M059J (cell line): ENCODE data around the gene CUX1. TPM values are rescaled to one million over a fixed set of nuclear protein-coding genes. Genes with fewer than 3 reads are reported as not detected.

ENCODE experiments used
- DNase-seq: peaks from one replicate; pipeline ENCODE4 v3.0.0-alpha.2; 2012; ENCODE audit warnings: low read depth
- total RNA-seq: library from RNA; depleted of rRNA; stranded (reverse); fragments of >200 nt; shearing (Covaris generic); gene quantifications from 2 replicates; pipeline ENCODE4 v1.2.3, GENCODE V29; 2014

Gene CUX1
- total RNA-seq, 1 experiment from 2014 or later, result 51.9 TPM

- DNase-seq, result no peak
Observed at GRCh38 chr7:102072636-102073209, 255.3 kb downstream of the CUX1 start.

GRCh38 chr7:102073931-102074880 lies 256.8 kb downstream of the CUX1 start:
- no peak for DNase-seq

- no peak for DNase-seq
Observed at GRCh38 chr7:102075126-102075525, 257.7 kb downstream of the CUX1 start.

GRCh38 chr7:102075553-102076135 lies 258.2 kb downstream of the CUX1 start:
- DNase-seq, result no peak

GRCh38 chr7:102077081-102077480 lies 259.7 kb downstream of the CUX1 start:
- no peak for DNase-seq

- no peak for DNase-seq
Observed at GRCh38 chr7:102079140-102080018, 262.0 kb downstream of the CUX1 start.

GRCh38 chr7:102080019-102080433 lies 262.6 kb downstream of the CUX1 start:
- no peak for DNase-seq

GRCh38 chr7:102080434-102081243 lies 263.2 kb downstream of the CUX1 start:
- no peak for DNase-seq

GRCh38 chr7:102081244-102081627 lies 263.8 kb downstream of the CUX1 start:
- DNase-seq, result no peak

GRCh38 chr7:102082693-102083368 lies 265.4 kb downstream of the CUX1 start:
- no peak for DNase-seq

GRCh38 chr7:102085218-102085772 lies 267.9 kb downstream of the CUX1 start:
- no peak for DNase-seq

- DNase-seq, result no peak
Observed at GRCh38 chr7:102089175-102090098, 272.0 kb downstream of the CUX1 start.

- DNase-seq, result no peak
Observed at GRCh38 chr7:102093599-102094315, 276.3 kb downstream of the CUX1 start.

GRCh38 chr7:102094316-102094650 lies 276.9 kb downstream of the CUX1 start:
- DNase-seq, result no peak

- DNase-seq, result no peak
Observed at GRCh38 chr7:102095321-102096011, 278.0 kb downstream of the CUX1 start.

- DNase-seq, result no peak
Observed at GRCh38 chr7:102096012-102096332, 278.5 kb downstream of the CUX1 start.

- DNase-seq, result no peak
Observed at GRCh38 chr7:102096706-102097427, 279.4 kb downstream of the CUX1 start.
